ENCODE measurements around the gene LETM1.

DNA sequence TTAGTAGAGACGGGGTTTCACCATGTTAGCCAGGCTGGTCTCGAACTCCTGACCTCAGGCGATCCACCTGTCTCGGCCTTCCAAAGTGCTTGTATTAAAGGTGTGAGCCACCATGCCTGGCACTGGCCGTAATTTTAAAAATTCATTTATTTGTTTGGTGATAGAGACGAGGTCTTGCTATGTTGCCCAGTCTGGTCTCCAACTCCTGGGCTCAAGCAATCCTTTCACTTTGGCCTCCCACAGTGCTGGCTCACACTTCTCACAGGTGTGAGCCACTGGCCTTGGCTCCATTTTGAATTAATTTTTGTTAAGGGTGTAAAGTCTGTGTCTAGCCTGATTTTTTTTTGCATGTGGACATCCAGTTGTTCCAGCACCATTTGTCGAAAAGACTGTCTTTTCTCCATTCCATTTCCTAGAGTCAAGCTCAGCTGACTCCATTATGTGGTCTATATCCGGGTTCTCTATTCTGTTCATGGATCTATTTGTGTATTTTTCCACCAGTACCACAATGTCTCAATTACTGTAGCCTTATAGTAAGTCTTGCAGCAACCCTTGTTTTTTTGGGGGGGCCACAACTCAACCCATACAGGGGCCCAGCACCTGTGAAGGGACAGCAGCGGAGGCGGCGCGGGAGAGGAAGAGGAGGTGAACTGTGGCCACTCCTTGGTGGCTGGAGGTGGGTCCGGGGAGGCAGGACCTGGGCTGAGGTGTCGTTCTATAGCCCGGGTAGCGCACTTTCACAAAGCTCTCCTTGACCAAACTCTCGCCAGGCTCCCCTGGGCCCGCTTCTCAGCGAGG lies 13.8 kb upstream of the LETM1 start:
- TF ChIP-seq POLR2A (IDR thresholded peaks at IDR 0.05) (no peak), CTCF (IDR thresholded peaks at IDR 0.05) (no peak)

Measured in stomach (tissue), 4 donors.